Mesendoderm (in vitro differentiated cells): ENCODE data around the gene KRT32.

ENCODE experiments used
- DNase-seq: peaks from one replicate; pipeline ENCODE4 v3.0.0; 2013
- H2AK5ac ChIP-seq: 2 replicates; pipeline ENCODE4 v1.6.1; 2013; ENCODE audit warnings: low read length, inconsistent platforms
- H2BK120ac ChIP-seq: 2 replicates; pipeline ENCODE4 v1.6.1; 2013; ENCODE audit warnings: low read depth, mild to moderate bottlenecking, low read length, moderate library complexity, mixed read lengths
- H2BK15ac ChIP-seq: replicated peaks from 2 replicates; pipeline ENCODE4 v1.6.1; 2013; ENCODE audit warnings: low read depth, mild to moderate bottlenecking, moderate library complexity
- H2BK5ac ChIP-seq: 2 replicates; pipeline ENCODE4 v1.6.1; 2013; ENCODE audit warnings: low read length, inconsistent platforms
- H3K18ac ChIP-seq: 2 replicates; pipeline ENCODE4 v1.6.1; 2013; ENCODE audit warnings: mild to moderate bottlenecking, low read length, mixed read lengths
- H3K23ac ChIP-seq: one replicate; pipeline ENCODE4 v1.6.1; 2013; ENCODE audit warnings: low read length
- H3K27ac ChIP-seq: 2 replicates; pipeline ENCODE4 v1.5.1; 2013; ENCODE audit warnings: low read depth, mild to moderate bottlenecking, inconsistent platforms, low read length, moderate library complexity
- H3K27me3 ChIP-seq: 2 replicates; pipeline ENCODE4 v1.6.1; 2013; ENCODE audit warnings: low read length, control low read depth, mild to moderate bottlenecking, inconsistent platforms; ENCODE audit not compliant: insufficient read depth, poor library complexity
- H3K36me3 ChIP-seq: 2 replicates; pipeline ENCODE4 v1.6.1; 2013; ENCODE audit warnings: low read length, inconsistent platforms; ENCODE audit not compliant: control insufficient read depth, insufficient read depth
- H3K4ac ChIP-seq: one replicate; pipeline ENCODE4 v1.6.1; 2013; ENCODE audit warnings: low read depth, mild to moderate bottlenecking, low read length, moderate library complexity
- H3K4me1 ChIP-seq: 2 replicates; pipeline ENCODE4 v1.6.1; 2013; ENCODE audit warnings: low read depth, low read length, inconsistent platforms; ENCODE audit not compliant: control insufficient read depth
- H3K4me2 ChIP-seq: 2 replicates; pipeline ENCODE4 v1.6.1; 2013; ENCODE audit warnings: low read length
- H3K4me3 ChIP-seq: 2 replicates; pipeline ENCODE4 v1.5.1; 2013; ENCODE audit warnings: mild to moderate bottlenecking, low read length
- H3K56ac ChIP-seq: one replicate; pipeline ENCODE4 v1.6.1; 2013; ENCODE audit warnings: low read length
- H3K79me1 ChIP-seq: 2 replicates; pipeline ENCODE4 v1.6.1; 2013; ENCODE audit warnings: low read length, inconsistent platforms
- H3K79me2 ChIP-seq: 2 replicates; pipeline ENCODE4 v1.6.1; 2013; ENCODE audit warnings: mild to moderate bottlenecking, low read length; ENCODE audit not compliant: control insufficient read depth, insufficient read depth
- H3K9ac ChIP-seq: 2 replicates; pipeline ENCODE4 v1.6.1; 2013; ENCODE audit warnings: low read length, inconsistent platforms
- H4K5ac ChIP-seq: one replicate; pipeline ENCODE4 v1.6.1; 2013; ENCODE audit warnings: low read length
- H4K8ac ChIP-seq: one replicate; pipeline ENCODE4 v1.6.1; 2013; ENCODE audit warnings: low read depth, mild to moderate bottlenecking, control low read depth, low read length, moderate library complexity
- WGBS: extraction: QIAGEN DNeasy Blood & Tissue Kit; methylation state at CpG from one replicate; pipeline ENCODE4 v1.1.7; 2013; ENCODE audit warnings: low lambda C conversion rate, missing lambda C conversion rate; ENCODE audit not compliant: insufficient coverage; ENCODE audit errors: extremely low coverage; 5-methylcytosine and 5-hydroxymethylcytosine counted together

Gene KRT32

GRCh38 chr17:41498276-41498675 is 31.1 kb upstream of the KRT32 start:
- Histone ChIP-seq H3K23ac (no peak overlapping the region), H2BK15ac (no peak overlapping the region), H3K4me1 (peaks cover 11% of the 10 kb centered on the region), H3K36me3 (no peaks in the 10 kb centered on the region), H3K56ac (no peak overlapping the region), H3K18ac (no peak overlapping the region), H3K79me1 (no peaks in the 10 kb centered on the region), H2AK5ac (no peak overlapping the region), H3K4me2 (no peak overlapping the region), H3K27me3 (no peaks in the 10 kb centered on the region), H3K27ac (no peak overlapping the region), H4K5ac (no peak overlapping the region), H4K8ac (no peak overlapping the region), H3K4me3 (no peak overlapping the region), H3K4ac (no peak overlapping the region), H3K79me2 (no peaks in the 10 kb centered on the region), H3K9ac (no peak overlapping the region), H2BK120ac (no peak overlapping the region), H2BK5ac (no peak overlapping the region)
- no peak for DNase-seq
- no CpG with 5 or more reads among the region's 6 CpGs for WGBS

- peak; percentile 93 for DNase-seq
- H2AK5ac ChIP-seq = peak overlapping the region; percentile 74
- no peak overlapping the region for H4K8ac ChIP-seq
- H3K79me2 ChIP-seq = no peaks in the 10 kb centered on the region
- H3K56ac ChIP-seq = peak overlapping the region; percentile 67
- no peak overlapping the region for H3K23ac ChIP-seq
- H3K27ac ChIP-seq = no peak overlapping the region
- H3K4me2 ChIP-seq = no peak overlapping the region
- peaks cover 11% of the 10 kb centered on the region for H3K4me1 ChIP-seq
- H3K36me3 ChIP-seq = no peaks in the 10 kb centered on the region
- H3K9ac ChIP-seq = no peak overlapping the region
- no peaks in the 10 kb centered on the region for H3K79me1 ChIP-seq
- H2BK120ac ChIP-seq = no peak overlapping the region
- H3K27me3 ChIP-seq = no peaks in the 10 kb centered on the region
- H3K4ac ChIP-seq = no peak overlapping the region
- H4K5ac ChIP-seq = peak overlapping the region; percentile 79
- H3K18ac ChIP-seq = no peak overlapping the region
- H2BK5ac ChIP-seq = no peak overlapping the region
- no CpG with 5 or more reads among the region's 12 CpGs for WGBS
- no peak overlapping the region for H2BK15ac ChIP-seq
- no peak overlapping the region for H3K4me3 ChIP-seq
Observed at GRCh38 chr17:41496803-41497484, 29.8 kb upstream of the KRT32 start.

- Histone ChIP-seq H3K18ac (no peak overlapping the region), H2BK15ac (no peak overlapping the region), H4K5ac (no peak overlapping the region), H2AK5ac (no peak overlapping the region), H3K56ac (peak overlapping the region; percentile 25), H3K23ac (no peak overlapping the region), H3K9ac (no peak overlapping the region), H3K4me3 (no peak overlapping the region), H3K36me3 (no peaks in the 10 kb centered on the region), H3K4me1 (peaks cover 5% of the 10 kb centered on the region), H3K4ac (no peak overlapping the region), H3K27me3 (no peaks in the 10 kb centered on the region), H2BK5ac (no peak overlapping the region), H3K27ac (no peak overlapping the region), H2BK120ac (no peak overlapping the region), H3K4me2 (no peak overlapping the region), H3K79me2 (no peaks in the 10 kb centered on the region), H3K79me1 (no peaks in the 10 kb centered on the region), H4K8ac (no peak overlapping the region)
- peak; percentile 47 for DNase-seq
- WGBS = no CpG with 5 or more reads among the region's 2 CpGs
Observed at GRCh38 chr17:41494524-41494923, 27.3 kb upstream of the KRT32 start.

GRCh38 chr17:41492771-41493170 is 25.6 kb upstream of the KRT32 start:
- H3K4me2 ChIP-seq = no peak overlapping the region
- H3K79me2 ChIP-seq = no peaks in the 10 kb centered on the region
- H3K56ac ChIP-seq = no peak overlapping the region
- DNase-seq = no peak
- no peak overlapping the region for H4K5ac ChIP-seq
- no peak overlapping the region for H2AK5ac ChIP-seq
- H3K4me3 ChIP-seq = no peak overlapping the region
- no peaks in the 10 kb centered on the region for H3K36me3 ChIP-seq
- H3K23ac ChIP-seq = no peak overlapping the region
- H2BK5ac ChIP-seq = no peak overlapping the region
- H3K4me1 ChIP-seq = peaks cover 5% of the 10 kb centered on the region
- no peaks in the 10 kb centered on the region for H3K79me1 ChIP-seq
- no peak overlapping the region for H3K4ac ChIP-seq
- H3K27me3 ChIP-seq = no peaks in the 10 kb centered on the region
- H3K18ac ChIP-seq = no peak overlapping the region
- no CpG with 5 or more reads among the region's 4 CpGs for WGBS
- no peak overlapping the region for H3K27ac ChIP-seq
- H2BK15ac ChIP-seq = no peak overlapping the region
- no peak overlapping the region for H2BK120ac ChIP-seq
- no peak overlapping the region for H4K8ac ChIP-seq
- H3K9ac ChIP-seq = no peak overlapping the region

GRCh38 chr17:41492351-41492750 is 25.2 kb upstream of the KRT32 start:
- Histone ChIP-seq H3K27me3 (no peaks in the 10 kb centered on the region), H3K36me3 (no peaks in the 10 kb centered on the region), H3K4me2 (no peak overlapping the region), H3K9ac (no peak overlapping the region), H4K8ac (no peak overlapping the region), H2BK120ac (no peak overlapping the region), H4K5ac (no peak overlapping the region), H3K79me1 (no peaks in the 10 kb centered on the region), H3K27ac (no peak overlapping the region), H3K56ac (no peak overlapping the region), H3K4ac (no peak overlapping the region), H2BK5ac (no peak overlapping the region), H2AK5ac (no peak overlapping the region), H3K23ac (no peak overlapping the region), H3K18ac (no peak overlapping the region), H3K4me1 (peaks cover 5% of the 10 kb centered on the region), H3K79me2 (no peaks in the 10 kb centered on the region), H3K4me3 (no peak overlapping the region), H2BK15ac (no peak overlapping the region)
- WGBS = no CpG with 5 or more reads among the region's 6 CpGs
- DNase-seq = no peak

GRCh38 chr17:41491476-41491875 is 24.3 kb upstream of the KRT32 start:
- Histone ChIP-seq H3K79me1 (no peaks in the 10 kb centered on the region), H3K27me3 (no peaks in the 10 kb centered on the region), H2BK15ac (no peak overlapping the region), H3K23ac (no peak overlapping the region), H4K8ac (no peak overlapping the region), H3K4me1 (peaks cover 3% of the 10 kb centered on the region), H2BK120ac (no peak overlapping the region), H3K4me3 (no peak overlapping the region), H3K36me3 (no peaks in the 10 kb centered on the region), H3K4ac (no peak overlapping the region), H3K4me2 (no peak overlapping the region), H4K5ac (no peak overlapping the region), H2BK5ac (no peak overlapping the region), H3K27ac (no peak overlapping the region), H3K79me2 (no peaks in the 10 kb centered on the region), H3K18ac (no peak overlapping the region), H2AK5ac (no peak overlapping the region), H3K56ac (no peak overlapping the region), H3K9ac (no peak overlapping the region)
- WGBS = no CpG with 5 or more reads among the region's 2 CpGs
- DNase-seq = no peak
